LHCN-M2 (cell line): ENCODE results near the gene FGF14. TPM values are rescaled to one million over a fixed set of nuclear protein-coding genes. Genes with fewer than 3 reads are reported as not detected.
"Not testable (repeated sequence)": the region's sequence is repeated elsewhere in the genome, so short reads cannot be mapped to it uniquely, and the experiment has no call there.

ENCODE experiments used
- DNase-seq: peaks from one replicate; pipeline ENCODE4 v3.0.0-alpha.2; 2012; ENCODE audit warnings: low read depth
- total RNA-seq: library from RNA; depleted of rRNA; stranded (reverse); fragments of >200 nt; gene quantifications from 2 replicates; pipeline ENCODE4 v1.2.3, GENCODE V29; 2014

The FGF14 gene
- total RNA-seq, 1 experiment from 2014 or later, result 0.06 TPM

GRCh38 chr13:101868585-101869469, 533.0 kb downstream of the FGF14 start:
- DNase-seq, result no peak

- no peak for DNase-seq
Observed at GRCh38 chr13:101866889-101867581, 534.8 kb downstream of the FGF14 start.

GRCh38 chr13:101858860-101859259, 543.0 kb downstream of the FGF14 start:
- DNase-seq, result no peak

DNA sequence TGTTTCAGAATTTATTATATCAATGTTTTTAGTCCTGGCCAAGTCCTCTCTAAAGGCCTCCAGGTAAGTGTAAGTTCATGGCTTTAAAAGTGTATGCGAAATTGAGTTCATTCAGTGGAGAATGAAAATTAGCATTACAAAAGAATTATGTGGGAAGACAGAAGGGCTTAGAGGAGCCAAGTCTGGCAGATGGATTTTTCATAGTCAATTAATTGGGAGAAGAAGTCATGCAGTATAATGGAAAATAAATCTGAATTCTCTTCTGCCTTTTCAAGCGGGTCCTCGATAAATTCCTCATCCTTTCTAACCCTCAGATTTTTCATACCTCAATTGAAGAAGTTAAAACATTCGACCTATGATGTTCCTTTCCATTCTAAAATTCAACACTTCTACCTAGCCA, 555.1 kb downstream of the FGF14 start:
- no peak for DNase-seq

- no peak for DNase-seq
Observed at GRCh38 chr13:101846249-101846648, 555.6 kb downstream of the FGF14 start.

DNA sequence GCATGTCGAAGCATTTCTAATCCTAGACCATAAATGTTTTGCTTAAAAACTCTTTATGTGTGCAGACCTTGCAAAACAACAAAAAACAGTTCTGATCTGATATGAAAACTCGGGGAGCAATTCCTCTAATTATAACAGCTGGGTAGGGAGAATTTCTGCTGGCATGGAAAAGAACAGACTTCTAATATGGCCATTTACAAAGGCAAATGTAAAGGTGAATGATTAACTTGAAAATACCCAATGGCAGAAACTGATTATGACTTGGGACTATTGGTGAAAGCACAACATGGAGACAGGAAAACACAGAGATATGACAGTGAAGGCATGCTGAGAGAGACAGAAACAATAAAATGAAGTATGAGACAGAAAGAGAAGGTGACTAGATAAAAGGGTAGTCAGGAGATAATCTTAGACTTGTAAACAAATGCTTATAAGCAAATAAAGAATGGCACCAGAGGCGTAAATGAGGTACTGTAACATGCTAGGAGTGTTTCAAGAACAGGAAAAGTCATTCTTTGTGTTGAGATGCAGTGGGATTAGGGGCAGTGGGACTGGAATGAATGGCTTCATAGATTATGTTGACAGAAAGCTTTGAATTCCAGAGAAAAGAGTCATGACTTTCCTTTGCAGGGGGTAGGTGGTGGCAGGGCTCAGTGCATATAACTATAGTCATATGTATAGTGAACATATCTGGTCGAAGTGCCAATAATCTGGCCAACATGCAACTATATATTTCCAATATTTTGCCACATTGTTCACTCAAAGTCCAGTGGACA, 556.4 kb downstream of the FGF14 start:
- no peak for DNase-seq

- no peak for DNase-seq
Observed at GRCh38 chr13:101841698-101842097, 560.1 kb downstream of the FGF14 start.

GRCh38 chr13:101838323-101838722, 563.5 kb downstream of the FGF14 start:
- no peak for DNase-seq

- not testable (repeated sequence) for DNase-seq
Observed at GRCh38 chr13:101837778-101838177, 564.1 kb downstream of the FGF14 start.

DNA sequence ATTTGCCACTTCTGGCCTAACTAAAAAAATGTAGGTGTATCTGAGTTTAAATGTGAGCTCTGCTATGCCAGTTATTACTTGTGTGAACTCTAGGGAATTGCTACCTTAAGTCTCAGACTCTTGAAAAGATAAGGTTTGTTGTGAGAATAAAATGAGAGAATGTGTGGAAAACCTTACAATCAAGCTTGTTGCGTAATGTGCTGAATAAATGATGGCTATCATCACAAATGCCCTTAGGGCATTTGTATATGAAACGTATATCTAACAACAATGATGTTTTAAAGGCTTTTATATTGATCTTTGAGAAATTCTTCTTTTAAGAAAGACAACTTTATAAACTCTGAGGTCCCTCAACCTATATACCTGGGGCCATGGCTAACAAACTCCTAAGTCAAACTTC, 564.6 kb downstream of the FGF14 start:
- DNase-seq, result no peak

DNA sequence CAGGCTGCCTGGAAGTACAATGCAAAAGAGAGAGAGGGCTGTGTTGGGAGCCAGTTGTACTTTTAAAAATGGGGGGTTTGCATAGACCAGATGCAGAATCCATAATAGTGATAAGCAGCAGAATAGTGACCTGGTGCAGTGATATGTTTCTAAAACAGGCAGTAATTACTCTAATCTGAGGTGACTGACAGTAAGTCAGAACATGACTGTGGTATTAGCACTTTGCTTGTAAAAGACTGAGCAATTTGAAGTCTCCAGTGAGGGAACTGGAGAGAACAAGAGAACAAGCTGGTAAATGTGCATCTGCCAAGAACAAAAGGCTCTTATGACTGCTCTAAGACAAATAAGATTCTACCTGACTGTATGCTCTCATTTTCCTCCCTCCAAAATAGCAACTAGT, 565.9 kb downstream of the FGF14 start:
- no peak for DNase-seq

- no peak for DNase-seq
Observed at GRCh38 chr13:101833671-101834070, 568.2 kb downstream of the FGF14 start.

GRCh38 chr13:101830035-101830434, 571.8 kb downstream of the FGF14 start:
- no peak for DNase-seq

GRCh38 chr13:101829484-101829883, 572.4 kb downstream of the FGF14 start:
- no peak for DNase-seq

DNA sequence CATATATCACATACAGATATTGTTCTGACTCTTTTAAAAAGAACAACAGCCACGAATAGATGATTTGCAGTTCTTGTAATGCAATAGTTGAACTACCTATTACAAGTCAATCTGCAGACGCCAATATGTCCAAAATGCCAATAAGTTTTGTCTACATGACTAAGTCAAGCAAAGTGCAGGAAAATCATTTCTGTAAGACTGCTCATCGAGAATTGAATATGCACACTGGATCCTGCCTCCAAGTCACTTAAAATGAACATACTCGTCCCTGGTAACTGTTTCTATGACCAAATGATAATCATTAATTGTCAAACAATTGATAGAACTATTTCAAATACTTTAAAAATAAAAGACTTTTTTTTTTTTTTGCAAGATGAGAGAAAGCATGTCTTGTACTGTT, 573.7 kb downstream of the FGF14 start:
- no peak for DNase-seq

DNA sequence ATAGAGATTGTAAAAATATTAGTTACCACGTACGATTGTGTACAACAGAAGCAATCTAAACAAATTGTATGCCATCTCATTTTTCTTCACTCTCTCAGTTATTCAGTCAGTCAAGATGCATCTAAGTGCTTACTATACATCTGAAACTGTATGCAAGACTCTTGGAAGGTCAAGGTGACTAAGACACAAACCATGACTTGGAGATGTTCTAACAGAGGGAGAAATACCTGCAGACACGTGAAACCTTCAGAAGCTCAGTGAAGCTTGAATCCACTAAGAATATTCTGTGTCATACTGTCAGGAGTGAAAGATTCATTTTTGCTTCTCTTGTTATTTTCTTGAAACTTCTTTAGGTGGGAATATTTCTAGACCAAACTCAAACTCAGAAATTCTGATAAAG, 584.0 kb downstream of the FGF14 start:
- DNase-seq, result no peak

- no peak for DNase-seq
Observed at GRCh38 chr13:101811881-101812280, 590.0 kb downstream of the FGF14 start.

- DNase-seq, result no peak
Observed at GRCh38 chr13:101811284-101811839, 590.5 kb downstream of the FGF14 start.

DNA sequence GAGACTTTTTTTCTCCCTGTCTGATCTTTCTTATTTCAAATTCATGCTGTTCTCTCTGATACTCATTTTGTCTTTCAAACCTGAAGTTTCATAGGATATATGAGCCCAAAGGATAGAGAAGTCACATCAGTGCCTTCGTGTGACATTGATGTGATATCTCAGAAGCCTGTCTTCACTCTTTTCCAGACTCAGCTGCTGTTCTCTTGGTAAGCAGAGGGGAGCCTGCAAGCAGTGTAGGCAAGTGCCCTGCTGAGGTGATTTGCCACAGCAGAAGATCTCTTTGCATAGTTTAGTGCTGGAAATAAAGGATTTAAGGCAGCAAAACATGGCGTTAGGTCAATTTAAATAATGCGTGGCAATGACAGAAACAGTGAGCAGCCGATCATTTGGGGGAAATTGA, 602.7 kb downstream of the FGF14 start:
- DNase-seq, result no peak

- DNase-seq, result no peak
Observed at GRCh38 chr13:101798437-101798836, 603.4 kb downstream of the FGF14 start.

GRCh38 chr13:101795460-101795859, 606.4 kb downstream of the FGF14 start:
- DNase-seq, result no peak

DNA sequence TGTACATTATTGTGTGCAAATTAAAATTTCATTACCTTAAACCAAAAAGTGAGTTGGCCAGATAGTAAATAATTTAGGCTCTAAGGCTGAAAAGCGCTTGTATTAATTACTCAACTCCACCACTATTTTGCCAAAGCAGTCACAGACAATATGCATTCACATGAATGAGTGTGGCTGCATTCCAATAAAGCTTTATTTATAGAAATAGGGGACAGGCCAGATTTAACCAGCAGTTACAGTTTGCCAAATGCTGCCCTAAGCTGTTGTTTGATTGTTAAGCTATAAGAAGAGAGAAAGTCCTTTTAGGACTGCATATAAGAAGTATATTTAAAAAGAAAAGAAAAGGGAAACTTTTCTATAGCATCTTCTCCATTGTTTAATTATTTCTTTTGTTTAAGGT, 606.8 kb downstream of the FGF14 start:
- DNase-seq, result no peak
